GM18951 (cell line): ENCODE measurements around the gene CRY2.
"Not testable (repeated sequence)": the region's sequence is repeated elsewhere in the genome, so short reads cannot be mapped to it uniquely, and the experiment has no call there.

Experiments
- POLR2A ChIP-seq: IDR thresholded peaks from 4 replicates; pipeline ENCODE4 v1.6.1; 2011; ENCODE audit warnings: mild to moderate bottlenecking; ENCODE audit not compliant: insufficient read length, insufficient read depth; ENCODE audit errors: extremely low read depth
- in situ Hi-C: fragments of 300-500 bp; cut with MboI; formaldehyde crosslinking; loops from one replicate; pipeline ENCODE4 v1.12.0; 2022; ENCODE audit warnings: low sequenced_read_pairs, mixed read lengths, inconsistent platforms; ENCODE audit not compliant: unreplicated experiment

The CRY2 gene

DNA sequence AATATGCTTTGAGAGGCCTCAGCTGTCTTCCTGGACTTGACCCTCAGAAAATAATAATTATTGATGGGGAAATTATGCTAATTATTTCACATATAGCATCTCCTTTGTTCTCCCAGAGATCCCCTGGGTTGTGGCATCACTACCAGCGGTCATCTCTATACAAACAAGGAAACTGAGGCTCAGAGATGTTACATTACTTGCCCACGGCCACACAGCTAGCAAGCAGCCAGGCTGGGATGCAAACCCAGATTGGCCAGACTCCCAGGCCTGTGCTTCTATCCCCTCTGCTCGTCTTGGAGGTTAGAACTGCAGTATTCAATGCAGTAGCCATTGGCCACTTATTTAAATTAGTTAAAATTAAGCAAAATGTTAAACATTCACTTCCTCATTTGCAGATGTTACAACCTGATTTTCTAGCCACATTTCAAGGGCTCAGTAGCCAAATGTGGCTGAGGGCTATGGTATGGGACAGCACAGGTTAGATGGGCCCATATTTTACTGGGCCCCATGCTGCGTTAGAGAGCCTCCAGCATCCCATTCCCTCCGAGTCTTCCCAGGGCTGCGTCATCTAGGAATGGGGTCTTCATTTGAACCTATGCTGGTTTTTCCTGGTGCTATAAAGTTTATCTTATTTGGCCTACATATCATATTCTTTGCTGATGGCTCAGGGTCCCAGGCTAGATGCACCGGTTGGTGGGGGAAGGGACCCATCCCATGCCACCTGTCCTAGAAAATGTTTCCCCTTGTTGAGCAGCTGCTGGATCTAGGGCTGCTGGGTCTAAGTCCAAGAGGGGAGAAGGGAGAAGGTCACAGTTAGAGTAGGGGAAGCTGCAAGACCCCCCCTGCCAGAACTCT, 40.1 kb upstream of the CRY2 start:
- TF ChIP-seq POLR2A: no peak
- in situ Hi-C loops: no loop called here

DNA sequence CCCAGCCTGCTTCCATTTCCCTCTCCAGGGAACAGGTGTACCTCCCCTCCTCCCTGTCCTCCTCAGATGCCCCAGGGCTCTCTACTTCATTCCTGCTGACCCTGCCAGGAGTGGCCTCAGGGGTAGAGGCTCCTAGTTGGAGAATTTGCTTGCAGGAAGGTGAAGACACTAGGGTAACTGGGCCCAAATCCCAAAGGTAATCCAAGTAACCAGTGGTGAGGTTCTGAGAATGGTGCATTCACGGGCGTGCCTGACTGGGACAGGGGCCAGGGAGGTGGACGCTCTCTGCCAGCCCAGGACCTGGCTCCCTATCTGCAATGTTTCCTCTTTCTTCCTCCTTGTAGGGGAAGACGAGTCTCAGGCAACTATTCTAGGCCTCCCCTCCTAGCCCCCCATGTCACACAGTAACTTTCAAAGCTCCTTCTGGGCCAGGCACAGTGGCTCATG, 39.5 kb upstream of the CRY2 start:
- in situ Hi-C loops: no loop called here
- TF ChIP-seq POLR2A: no peak

DNA sequence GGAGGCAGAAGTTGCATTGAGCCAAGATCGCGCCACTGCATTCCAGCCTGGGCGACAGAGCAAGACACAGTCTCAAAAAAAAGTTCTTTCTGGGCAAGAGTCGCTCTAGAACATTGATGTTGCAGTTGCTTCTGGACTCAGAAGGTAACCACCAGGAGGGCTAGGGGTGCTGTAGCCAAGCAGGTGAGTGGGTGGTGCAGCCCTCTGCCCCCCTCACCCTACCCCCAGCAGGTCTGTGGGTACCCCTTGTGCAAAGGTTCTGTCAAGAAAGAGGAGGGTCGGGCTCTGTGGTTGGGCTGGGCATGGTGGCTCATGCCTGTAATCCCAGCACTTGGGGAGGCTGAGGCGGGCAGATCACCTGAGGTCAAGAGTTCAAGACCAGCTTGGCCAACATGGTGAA, 38.8 kb upstream of the CRY2 start:
- in situ Hi-C loops: not testable (repeated sequence)

DNA sequence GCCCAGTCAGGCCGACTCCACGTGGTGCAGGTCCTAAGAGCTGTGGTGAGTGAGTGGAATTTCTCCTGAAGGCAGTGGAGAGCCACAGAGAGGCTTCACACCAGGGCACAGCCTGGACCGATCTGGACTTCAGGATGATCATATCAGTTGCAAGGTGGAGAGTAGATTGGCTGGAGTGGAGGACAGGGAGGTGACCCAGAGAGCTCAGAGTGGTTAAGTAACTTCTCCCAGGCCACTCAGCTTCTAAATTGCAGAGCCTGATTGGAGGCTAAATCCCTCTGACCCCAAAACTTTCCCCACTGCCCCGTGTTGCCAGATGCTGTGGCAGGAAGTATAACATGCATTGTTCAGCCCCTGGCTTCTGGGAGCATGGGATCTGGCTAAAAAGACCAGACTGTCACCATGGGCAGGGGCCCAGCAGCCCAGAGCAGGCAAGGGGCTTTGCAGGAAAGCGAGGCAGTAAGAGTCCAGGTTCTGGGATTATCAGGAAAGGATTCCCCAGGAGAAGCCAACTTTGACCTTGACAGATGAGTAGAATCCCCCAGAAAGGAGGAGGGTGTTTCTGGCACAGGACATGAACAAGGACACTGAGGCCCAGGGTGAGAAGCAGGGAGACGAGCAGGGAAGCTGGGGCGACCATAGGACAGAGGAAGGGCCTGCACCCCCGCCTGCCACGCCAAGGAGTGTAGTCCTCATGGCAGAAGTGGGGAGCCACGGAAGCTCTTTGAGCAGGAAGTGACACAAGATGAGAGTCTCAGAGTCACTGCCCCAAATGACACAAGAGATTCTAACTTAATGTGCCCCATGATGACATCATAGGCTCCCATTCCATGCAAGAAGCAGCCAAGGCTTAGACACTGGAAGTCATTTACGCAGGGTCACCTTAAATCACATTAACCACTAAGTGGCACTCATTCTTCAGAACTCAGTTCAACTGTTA, 37.5 kb upstream of the CRY2 start:
- in situ Hi-C loops: no loop called here
- no peak for TF ChIP-seq POLR2A

DNA sequence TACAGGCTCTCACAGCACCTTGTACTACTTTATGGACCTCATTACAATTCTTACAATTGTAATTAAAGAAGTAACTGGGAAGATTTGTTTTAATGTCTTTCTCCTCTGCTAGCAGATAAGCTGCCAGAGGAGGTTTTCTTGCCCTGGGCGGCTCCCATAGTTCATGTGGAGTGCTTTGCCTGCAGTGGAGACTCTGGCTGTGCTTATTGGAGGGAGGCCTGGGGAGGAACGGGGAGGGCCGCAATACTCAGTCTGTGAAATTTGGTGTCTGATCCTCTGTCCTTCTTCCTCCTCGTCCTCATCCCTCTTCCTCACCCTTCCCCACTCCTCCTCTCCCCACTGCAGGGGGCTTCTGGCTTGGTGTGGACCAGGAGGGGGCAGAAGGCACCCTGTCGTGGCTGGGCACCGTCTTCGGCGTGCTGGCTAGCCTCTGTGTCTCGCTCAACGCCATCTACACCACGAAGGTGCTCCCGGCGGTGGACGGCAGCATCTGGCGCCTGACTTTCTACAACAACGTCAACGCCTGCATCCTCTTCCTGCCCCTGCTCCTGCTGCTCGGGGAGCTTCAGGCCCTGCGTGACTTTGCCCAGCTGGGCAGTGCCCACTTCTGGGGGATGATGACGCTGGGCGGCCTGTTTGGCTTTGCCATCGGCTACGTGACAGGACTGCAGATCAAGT, 36.7 kb upstream of the CRY2 start:
- TF ChIP-seq POLR2A: no peak

DNA sequence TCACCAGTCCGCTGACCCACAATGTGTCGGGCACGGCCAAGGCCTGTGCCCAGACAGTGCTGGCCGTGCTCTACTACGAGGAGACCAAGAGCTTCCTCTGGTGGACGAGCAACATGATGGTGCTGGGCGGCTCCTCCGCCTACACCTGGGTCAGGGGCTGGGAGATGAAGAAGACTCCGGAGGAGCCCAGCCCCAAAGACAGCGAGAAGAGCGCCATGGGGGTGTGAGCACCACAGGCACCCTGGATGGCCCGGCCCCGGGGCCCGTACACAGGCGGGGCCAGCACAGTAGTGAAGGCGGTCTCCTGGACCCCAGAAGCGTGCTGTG, 36.2 kb upstream of the CRY2 start:
- in situ Hi-C loops: no loop called here
- TF ChIP-seq POLR2A: no peak

More for the DNA sequence above, 36.7 kb upstream of the CRY2 start:
- in situ Hi-C loops: no loop called here

DNA sequence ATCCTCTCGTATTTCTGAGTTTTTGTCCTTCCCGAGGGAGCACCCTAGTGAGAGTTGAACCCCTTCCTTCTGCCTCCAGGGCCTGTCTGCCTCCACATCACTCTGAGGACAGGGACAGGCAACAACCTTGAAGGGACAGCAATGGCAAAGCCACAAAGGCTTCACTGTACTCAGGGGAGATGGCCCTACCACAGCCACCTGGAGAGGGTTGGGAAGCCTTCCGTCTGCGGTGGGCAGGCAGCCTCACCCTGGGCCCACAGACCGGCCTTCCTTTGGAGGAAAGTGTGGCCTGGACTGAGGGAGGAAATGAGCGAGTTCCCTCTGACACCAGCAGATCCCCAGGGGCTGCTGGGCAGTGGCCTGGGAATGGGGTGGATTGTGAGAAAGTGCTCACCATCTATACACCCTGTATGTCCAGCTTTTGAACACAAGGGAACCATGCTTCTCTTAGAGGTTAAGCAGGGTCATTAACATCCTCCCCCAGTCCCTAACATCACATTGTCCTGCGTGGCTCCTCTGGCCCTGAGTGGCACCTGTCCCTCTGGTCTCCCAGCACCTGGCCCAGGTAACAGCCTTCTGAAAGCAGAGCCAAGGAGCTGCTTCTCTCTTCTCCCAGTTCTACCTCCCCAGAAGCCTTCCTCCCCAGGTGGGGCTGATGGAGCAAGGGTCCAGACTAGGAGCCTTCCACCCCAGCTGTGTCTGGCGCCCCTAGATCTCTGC, 35.5 kb upstream of the CRY2 start:
- no peak for TF ChIP-seq POLR2A
- in situ Hi-C loops: no loop called here

DNA sequence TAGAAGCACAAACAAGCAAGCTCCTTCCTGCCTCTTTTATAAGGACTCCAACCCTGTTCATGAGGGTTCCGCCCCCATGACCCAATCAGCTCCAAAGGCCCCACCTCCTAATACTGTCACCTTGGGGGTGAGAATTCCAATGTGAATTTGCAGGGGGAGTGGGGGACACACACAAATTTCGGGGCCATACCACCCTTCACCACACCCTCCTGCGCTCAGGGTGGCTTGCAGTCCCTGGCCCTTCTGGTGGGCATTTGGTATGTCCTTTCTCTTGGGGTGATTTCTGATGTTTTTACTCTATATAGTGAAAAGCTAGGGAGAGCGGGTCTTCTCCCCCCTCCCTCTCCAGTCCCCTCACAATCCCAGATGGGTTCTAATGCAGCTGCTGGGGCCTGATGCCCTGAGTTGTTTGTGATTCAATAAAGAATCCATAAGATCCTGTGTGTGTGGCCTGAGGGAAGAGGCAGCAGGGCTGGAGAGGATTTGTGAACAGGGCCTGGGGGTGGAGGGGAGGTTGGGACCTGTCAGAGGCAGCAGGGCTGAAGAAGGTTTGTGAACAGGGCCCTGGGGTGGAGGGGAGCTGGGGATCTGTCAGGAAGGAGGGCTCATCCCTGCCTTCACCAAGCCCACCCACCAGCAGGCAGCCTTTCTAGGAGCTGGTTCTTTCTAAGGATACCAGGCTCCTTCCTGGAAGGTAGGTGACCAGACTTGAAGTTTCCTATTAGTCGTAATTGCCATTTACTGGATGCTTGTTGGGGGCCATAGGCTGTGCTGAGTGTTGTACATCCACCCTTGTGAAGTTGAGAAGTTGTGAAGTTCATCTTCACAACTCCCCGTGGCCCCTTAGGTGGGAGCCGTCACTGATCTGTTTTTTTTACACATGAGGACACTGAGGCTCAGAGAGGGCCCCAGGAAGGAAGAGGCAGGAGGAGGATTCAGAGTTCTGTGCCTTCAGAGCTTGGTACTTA, 34.4 kb upstream of the CRY2 start:
- in situ Hi-C loops: no loop called here
- no peak for TF ChIP-seq POLR2A

DNA sequence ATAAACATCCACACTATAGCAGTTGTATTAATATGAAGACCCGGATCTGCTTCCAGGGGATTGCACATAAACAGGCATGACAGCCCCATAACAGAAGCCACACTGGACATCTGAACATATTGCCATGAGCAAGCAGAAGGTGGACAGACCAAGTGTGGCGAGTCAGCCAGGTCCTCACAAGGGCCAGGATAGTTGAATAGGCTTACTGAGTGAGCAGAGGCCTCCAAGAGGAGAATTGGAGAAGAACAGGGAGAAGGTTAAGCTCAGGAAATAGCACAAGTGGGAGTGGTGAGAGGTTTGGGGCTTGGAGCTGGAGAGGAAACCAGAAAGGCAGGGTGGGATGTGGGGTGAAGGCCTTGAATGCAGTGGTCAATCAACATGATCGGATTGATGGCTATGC, 31.5 kb upstream of the CRY2 start:
- TF ChIP-seq POLR2A: no peak
- in situ Hi-C loops: no loop called here

DNA sequence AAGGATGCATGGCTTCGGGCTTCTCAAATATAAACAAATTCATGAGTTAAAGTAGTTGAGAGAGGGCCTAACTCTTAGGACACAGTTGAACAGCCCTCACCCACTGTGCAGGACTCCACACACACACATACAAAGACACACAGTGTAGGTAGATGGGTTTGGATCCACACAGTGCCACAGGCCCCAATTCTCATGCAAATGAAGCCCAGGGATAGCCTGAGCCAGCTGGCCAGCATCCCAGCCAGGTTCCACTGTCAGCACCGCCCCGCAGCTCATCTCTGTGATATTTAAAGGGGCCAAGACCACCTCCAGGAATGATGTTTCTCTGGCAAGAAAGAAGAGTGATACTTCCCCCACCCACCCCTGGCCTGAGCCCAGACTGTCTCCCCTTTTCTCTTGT, 30.7 kb upstream of the CRY2 start:
- no peak for TF ChIP-seq POLR2A
- in situ Hi-C loops: no loop called here

DNA sequence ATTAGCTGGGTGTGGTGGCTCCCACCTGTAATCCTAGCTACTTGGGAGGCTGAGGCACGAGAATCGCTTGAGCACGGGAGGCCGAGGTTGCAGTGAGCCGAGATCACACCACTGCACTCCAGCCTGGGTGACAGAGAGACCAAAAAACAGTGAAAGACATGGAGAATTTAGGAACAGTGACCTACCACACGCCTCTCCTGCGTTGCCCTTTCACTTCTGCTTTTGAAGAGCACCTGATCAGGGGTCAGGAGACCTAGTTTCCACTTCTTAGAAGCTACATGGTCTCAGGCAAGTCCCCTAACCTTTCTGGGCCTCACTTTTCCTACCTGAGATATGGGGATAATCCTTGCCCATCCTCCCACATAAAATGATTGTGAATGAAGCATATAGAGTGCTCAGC, 30.1 kb upstream of the CRY2 start:
- no peak for TF ChIP-seq POLR2A
- in situ Hi-C loops: no loop called here
